Tracheal epithelial cell (primary cell): ENCODE results near the gene RCE1. TPM values are rescaled to one million over a fixed set of nuclear protein-coding genes. Genes with fewer than 3 reads are reported as not detected.

Experiments
- total RNA-seq: library from RNA; depleted of rRNA; stranded (reverse); fragments of >200 nt; gene quantifications from 2 replicates; pipeline ENCODE4 v1.2.1, GENCODE V29; 2014

The RCE1 gene
- 28.1 and 34.9 TPM in 2 replicates for total RNA-seq

DNA sequence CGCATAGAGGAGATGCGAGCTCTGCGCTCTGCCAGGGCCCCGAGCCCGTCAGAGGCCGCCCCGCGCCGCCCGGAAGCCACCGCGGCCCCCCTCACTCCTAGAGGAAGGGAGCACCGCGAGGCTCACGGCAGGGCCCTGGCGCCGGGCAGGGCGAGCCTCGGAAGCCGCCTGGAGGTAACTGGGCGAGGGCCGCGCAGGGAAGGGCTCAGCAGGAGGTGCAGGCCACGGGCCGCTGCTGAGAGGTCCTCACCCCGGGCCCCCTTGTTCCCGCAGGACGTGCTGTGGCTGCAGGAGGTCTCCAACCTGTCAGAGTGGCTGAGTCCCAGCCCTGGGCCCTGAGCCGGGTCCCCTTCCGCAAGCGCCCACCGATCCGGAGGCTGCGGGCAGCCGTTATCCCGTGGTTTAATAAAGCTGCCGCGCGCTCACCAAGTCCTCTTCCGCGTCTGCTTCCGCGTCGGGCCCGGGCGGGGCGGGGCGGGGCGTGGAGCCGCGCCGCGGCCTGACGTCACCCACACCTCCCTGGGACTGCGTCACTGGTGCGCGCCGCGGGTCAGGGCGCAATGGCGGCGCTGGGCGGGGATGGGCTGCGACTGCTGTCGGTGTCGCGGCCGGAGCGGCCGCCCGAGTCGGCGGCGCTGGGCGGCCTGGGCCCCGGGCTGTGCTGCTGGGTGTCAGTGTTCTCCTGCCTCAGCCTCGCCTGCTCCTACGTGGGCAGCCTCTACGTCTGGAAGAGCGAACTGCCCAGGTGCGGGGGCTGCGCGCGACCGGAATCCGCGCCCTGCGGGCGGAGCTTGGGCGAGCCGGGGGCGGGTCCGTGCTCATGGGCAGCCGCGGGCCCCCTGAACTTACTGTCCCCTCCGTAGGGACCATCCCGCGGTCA lies at the start of gene RCE1:
RCE1 (plus strand) TSS at position 546 of the 880 bp plus-strand sequence; CDS start at position 561, 15 bp downstream.

DNA sequence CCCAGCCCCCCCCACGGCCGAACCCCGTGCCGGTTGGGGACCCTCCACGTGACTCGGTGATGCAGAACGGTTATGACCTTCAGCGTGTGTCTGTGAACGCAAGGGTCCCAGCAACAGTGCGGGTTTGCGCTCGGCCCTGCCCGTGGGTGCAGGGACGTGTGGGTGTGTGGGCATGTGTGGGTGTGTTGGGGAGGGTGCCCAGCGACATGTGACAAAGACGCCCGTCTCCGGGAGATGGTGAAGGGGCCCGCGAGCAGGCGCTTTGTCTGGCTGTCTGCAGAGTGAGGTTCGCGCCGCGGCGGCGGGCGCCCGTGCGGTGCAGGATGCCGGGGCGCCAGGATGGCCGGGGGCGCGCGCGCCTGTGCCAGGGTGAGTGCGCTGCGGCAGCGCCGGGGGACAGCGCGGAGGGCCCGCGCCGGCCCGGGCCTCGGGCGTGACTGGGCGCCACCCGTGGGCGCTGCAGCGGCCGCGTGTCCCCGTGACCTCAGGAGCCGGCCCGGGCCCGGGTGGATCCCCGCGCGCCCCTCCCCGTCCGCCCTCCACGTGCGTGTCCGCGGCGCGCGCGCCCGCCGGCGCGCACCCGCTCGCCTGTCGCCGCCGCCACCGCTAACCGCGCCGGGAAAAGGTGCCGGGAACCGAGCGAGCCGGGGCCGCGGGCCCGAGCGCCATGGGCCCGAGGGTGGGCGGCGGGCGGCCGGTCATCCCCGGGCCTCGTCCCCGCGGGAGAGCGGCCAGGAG lies 13.4 kb downstream of the RCE1 start, which contains the start of gene LRFN4:
LRFN4 (plus strand) TSS at position 569 of the 738 bp plus-strand sequence. CDS start 681 bp downstream, outside the sequence.

Other genes with a start within 250 kb of the RCE1 start
- 8.1 and 10.4 TPM in 2 replicates for gene RBM14, start 226.8 kb upstream of the RCE1 start, total RNA-seq
- gene RBM4, start 204.7 kb upstream of the RCE1 start, total RNA-seq: 79.5 and 91.1 TPM in 2 replicates
- gene RBM4B, start 165.6 kb upstream of the RCE1 start, total RNA-seq: 9.4 and 15.8 TPM in 2 replicates
- gene SPTBN2, start 114.2 kb upstream of the RCE1 start, total RNA-seq: 87.0 and 92.1 TPM in 2 replicates
- 26.7 and 37.3 TPM in 2 replicates for gene LRFN4, start 13.6 kb downstream of the RCE1 start, total RNA-seq
- 18.1 and 29.4 TPM in 2 replicates for gene PC, start 114.9 kb downstream of the RCE1 start, total RNA-seq
- not detected in 2 replicates for gene C11orf86, start 131.9 kb downstream of the RCE1 start, total RNA-seq
- 3.2 and 5.8 TPM in 2 replicates for gene SYT12, start 179.7 kb downstream of the RCE1 start, total RNA-seq
- gene RHOD, start 213.4 kb downstream of the RCE1 start, total RNA-seq: 149 and 225 TPM in 2 replicates